Astrocyte (in vitro differentiated cells and primary cell): ENCODE measurements around the gene ZFYVE27.

Source experiments
- EZH2 ChIP-seq: IDR thresholded peaks from 2 replicates; pipeline ENCODE4 v1.6.1; 2012; ENCODE audit warnings: mild to moderate bottlenecking, low read length, inconsistent platforms; ENCODE audit not compliant: insufficient read depth
- TF ChIP-seq, protein P1 (sequence below): IDR thresholded peaks from 2 replicates; pipeline ENCODE4 v1.5.1; 2011; ENCODE audit warnings: low read depth, mild to moderate bottlenecking, inconsistent platforms, low read length, moderate library complexity; ENCODE audit not compliant: insufficient read depth

DNA sequence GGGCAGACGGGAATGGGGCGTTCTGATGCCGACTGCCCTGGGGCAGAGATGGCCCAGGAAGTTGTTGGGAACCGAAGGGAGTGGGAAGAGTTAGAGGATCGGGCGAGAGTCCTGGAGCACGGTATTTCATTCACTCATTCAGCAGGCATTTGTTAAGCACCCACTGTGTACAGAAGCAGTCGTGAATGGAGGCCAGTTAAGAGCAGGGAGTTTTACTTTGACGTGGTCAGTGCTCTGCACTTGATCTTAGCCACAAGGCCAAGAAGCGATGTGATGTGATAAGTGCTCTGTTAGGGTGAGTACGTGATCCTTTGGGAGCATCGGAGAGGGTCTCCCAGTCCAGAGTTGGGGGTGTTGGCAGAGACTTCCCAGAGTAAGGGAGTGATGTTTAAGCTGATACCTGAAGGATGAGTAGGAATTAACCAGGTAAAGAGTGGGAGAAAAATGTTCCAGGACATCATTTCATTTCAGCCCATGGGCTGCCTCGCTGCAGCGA, 890 bp downstream of the ZFYVE27 start:
- TF ChIP-seq, protein P1, sequence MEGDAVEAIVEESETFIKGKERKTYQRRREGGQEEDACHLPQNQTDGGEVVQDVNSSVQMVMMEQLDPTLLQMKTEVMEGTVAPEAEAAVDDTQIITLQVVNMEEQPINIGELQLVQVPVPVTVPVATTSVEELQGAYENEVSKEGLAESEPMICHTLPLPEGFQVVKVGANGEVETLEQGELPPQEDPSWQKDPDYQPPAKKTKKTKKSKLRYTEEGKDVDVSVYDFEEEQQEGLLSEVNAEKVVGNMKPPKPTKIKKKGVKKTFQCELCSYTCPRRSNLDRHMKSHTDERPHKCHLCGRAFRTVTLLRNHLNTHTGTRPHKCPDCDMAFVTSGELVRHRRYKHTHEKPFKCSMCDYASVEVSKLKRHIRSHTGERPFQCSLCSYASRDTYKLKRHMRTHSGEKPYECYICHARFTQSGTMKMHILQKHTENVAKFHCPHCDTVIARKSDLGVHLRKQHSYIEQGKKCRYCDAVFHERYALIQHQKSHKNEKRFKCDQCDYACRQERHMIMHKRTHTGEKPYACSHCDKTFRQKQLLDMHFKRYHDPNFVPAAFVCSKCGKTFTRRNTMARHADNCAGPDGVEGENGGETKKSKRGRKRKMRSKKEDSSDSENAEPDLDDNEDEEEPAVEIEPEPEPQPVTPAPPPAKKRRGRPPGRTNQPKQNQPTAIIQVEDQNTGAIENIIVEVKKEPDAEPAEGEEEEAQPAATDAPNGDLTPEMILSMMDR: no peak
- TF ChIP-seq EZH2: no peak
